Ishikawa (cell line): Measurements from ENCODE around the gene SLC6A6.

Experiments
- CEBPB ChIP-seq: IDR thresholded peaks from 2 replicates; pipeline ENCODE4 v1.6.1; 2012
- CREB1 ChIP-seq: IDR thresholded peaks from 2 replicates; pipeline ENCODE4 v1.6.1; 2012; ENCODE audit warnings: low read depth
- EGR1 ChIP-seq: IDR thresholded peaks from 2 replicates; pipeline ENCODE4 v1.6.1; 2012
- EP300 ChIP-seq: IDR thresholded peaks from 2 replicates; pipeline ENCODE4 v1.6.1; 2012; ENCODE audit warnings: borderline replicate concordance
- FOXM1 ChIP-seq: IDR thresholded peaks from 2 replicates; pipeline ENCODE4 v1.6.1; 2012; ENCODE audit warnings: low read depth, borderline replicate concordance
- MAX ChIP-seq: IDR thresholded peaks from 2 replicates; pipeline ENCODE4 v1.6.1; 2012
- NFIC ChIP-seq: IDR thresholded peaks from 2 replicates; pipeline ENCODE4 v1.6.1; 2012
- RAD21 ChIP-seq: IDR thresholded peaks from 2 replicates; pipeline ENCODE4 v1.6.1; 2012; ENCODE audit warnings: low read depth
- REST ChIP-seq: IDR thresholded peaks from 2 replicates; pipeline ENCODE4 v1.6.1; 2012; ENCODE audit warnings: low read depth, mild to moderate bottlenecking
- TAF1 ChIP-seq: IDR thresholded peaks from 2 replicates; pipeline ENCODE4 v1.6.1; 2012; ENCODE audit warnings: low read depth, mild to moderate bottlenecking
- TCF12 ChIP-seq: IDR thresholded peaks from 2 replicates; pipeline ENCODE4 v1.6.1; 2012; ENCODE audit warnings: low read depth
- TEAD4 ChIP-seq: IDR thresholded peaks from 2 replicates; pipeline ENCODE4 v1.6.1; 2012
- USF1 ChIP-seq: IDR thresholded peaks from 2 replicates; pipeline ENCODE4 v1.6.1; 2012
- YY1 ChIP-seq: IDR thresholded peaks from 2 replicates; pipeline ENCODE4 v1.6.1; 2012; ENCODE audit warnings: low read depth
- ZBTB7A ChIP-seq: IDR thresholded peaks from 2 replicates; pipeline ENCODE4 v1.6.1; 2012; ENCODE audit warnings: low read depth

The SLC6A6 gene

DNA sequence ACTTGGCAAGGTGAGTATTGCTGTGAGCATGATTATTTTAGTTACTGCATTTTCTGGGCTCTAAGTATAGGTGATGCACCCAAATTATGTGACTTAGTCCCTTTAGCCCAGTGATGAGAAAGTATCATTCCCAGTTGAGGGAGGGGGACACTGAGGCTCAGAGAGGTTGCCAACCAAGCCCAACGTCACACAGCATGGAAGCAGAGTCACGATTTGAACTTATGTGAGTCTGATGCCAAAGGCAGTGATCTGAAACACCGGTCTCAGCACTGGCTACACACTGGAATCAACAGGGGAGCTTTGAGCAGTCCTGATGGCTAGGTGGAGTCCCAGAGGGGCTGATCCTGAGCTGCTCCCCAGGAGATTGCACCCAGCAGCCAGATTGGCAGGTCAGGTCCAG lies 39.5 kb upstream of the SLC6A6 start:
- TF ChIP-seq YY1 (no peak), MAX (no peak), EGR1 (no peak), TEAD4 (no peak), RAD21 (no peak), EP300 (no peak), TCF12 (no peak), USF1 (no peak), NFIC (no peak), FOXM1 (no peak), CREB1 (no peak), REST (no peak), CEBPB (no peak), ZBTB7A (no peak), TAF1 (no peak)

DNA sequence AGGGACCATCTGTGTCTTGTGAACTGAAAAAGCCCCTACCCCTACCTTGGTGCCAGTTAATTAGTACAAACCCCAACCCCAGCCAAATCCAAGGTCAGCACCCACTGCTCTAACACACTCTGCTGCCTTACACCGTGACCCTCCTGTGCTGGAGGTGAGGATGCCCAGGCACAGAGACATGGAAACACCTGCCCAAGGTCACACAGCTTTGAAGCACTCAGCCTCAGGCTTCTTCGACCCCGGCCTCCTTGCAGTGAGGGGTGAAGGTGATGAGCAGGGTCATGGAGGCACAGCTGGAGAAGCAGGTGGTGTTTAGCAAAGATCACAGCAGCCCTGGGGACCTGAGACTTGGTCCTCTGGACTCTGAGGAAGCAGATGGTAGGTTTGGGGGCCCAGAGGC lies 39.0 kb upstream of the SLC6A6 start:
- TF ChIP-seq MAX (no peak), YY1 (no peak), NFIC (no peak), RAD21 (no peak), ZBTB7A (no peak), CREB1 (no peak), USF1 (no peak), EP300 (no peak), CEBPB (no peak), TEAD4 (no peak), TAF1 (no peak), TCF12 (no peak), EGR1 (no peak), FOXM1 (no peak), REST (no peak)

- TF ChIP-seq REST = no peak
- no peak for TF ChIP-seq CREB1
Observed at GRCh38 chr3:14363991-14364390, 38.4 kb upstream of the SLC6A6 start.

GRCh38 chr3:14364580-14365292 lies 37.7 kb upstream of the SLC6A6 start:
- TF ChIP-seq FOXM1 (no peak), TEAD4 (no peak), YY1 (no peak), NFIC (no peak), EP300 (no peak), ZBTB7A (no peak), TAF1 (no peak), REST (no peak), CEBPB (no peak)
